NCI-H345 treated with DMSO at 0.1 percent for 48 hours (cell line): ENCODE results near the gene SALL4.
"Not testable (repeated sequence)": the region's sequence is repeated elsewhere in the genome, so short reads cannot be mapped to it uniquely, and the experiment has no call there.

Experiments used
- DNase-seq: peaks from one replicate; lab custom pipeline; 2025; ENCODE audit not compliant: unreplicated experiment; lab: John Stamatoyannopoulos, UW

The SALL4 gene

DNA sequence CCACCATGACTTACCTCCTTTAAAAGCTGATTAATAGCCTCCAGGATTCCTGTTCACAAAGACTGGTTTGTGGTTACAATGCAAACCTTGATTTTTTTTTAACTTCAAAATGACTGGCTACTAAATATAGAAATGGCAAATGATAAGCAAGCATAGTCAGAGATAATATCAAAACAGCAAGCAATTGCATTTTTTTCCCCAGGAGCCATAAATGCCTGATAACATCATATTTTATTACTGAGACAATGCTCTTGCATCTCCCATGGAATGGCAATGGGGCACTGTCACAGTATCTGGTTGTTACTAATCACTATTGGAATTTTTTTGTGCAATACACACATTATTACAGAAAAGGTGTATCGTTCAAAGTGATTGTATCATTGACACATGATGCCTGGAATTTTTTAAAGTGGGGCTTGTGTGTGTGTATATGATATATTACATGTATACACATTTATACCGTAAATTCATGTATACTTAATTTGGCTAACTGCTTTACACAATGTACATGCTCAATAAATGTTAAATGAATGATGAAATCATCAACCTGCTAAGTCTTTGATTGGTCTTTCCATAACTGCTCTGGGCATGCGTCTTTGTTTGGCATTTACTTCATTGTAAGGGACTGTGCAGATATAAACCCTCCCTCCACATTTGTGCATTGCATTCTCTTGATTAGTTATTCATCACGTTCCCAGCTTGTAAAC is 980 bp upstream of the SALL4 start:
- no peak for DNase-seq

DNA sequence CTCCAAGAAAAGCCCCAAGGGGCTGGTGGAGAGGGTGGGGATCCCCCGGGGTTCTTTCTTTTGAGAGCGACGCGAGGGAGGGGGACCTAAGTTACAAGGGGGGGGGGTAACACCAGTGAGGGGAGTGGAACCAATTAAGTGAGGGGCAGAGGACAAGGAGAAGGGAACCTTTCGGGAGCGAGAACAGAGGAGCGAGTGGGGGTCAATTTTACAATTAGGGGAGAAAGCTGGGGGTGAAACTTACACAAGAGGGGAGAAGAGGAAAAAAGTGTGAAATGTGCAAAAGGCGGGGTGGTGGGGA is 548 bp downstream of the SALL4 start:
- no peak for DNase-seq

DNA sequence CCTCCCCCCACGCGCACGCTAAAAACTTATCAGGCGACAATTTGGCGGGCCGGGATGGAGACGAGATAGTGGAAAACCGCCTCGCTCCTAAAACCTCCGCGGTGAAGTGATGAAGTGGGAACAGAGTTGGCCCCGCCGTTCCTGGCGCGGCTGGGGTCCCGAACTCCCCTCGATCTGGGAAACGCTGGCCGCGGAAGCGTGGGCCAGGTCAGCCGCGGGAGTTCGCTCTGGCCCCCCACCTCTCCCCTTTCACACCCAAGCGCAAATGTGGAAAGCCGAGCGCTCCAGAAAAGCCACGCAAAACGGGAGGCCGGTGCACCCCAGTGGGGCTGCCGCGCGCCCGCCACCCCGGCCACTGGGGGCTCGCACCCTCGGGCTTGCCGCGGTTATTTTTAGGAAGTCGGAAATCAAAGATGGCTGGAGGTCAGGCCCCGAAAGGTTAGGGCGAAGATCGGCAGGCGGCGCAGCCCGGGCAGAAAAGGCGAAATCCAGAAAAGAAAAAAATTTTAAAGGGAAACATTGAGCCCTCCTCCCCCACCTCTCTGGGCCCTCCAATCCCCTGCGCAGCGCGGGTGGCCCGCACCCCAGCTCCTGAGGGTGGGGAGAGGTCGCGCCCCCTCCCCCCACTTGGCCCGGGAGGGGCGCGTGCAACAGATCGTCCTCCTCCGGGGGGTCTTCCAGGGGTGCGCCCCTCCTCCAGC is 1.0 kb downstream of the SALL4 start:
- DNase-seq, result no peak

DNA sequence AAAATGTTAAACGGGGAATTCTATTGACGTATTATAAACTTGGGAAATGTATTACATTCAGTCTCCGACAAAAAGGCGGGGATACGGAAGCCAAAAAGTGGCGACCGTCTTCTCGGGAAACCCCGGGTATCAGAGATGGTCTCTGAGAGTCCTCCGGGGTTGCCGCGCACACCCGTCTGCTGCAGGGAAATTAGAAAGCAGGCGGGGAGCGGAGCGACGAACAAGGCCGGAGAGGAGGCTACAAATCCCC is 1.5 kb downstream of the SALL4 start:
- no peak for DNase-seq

DNA sequence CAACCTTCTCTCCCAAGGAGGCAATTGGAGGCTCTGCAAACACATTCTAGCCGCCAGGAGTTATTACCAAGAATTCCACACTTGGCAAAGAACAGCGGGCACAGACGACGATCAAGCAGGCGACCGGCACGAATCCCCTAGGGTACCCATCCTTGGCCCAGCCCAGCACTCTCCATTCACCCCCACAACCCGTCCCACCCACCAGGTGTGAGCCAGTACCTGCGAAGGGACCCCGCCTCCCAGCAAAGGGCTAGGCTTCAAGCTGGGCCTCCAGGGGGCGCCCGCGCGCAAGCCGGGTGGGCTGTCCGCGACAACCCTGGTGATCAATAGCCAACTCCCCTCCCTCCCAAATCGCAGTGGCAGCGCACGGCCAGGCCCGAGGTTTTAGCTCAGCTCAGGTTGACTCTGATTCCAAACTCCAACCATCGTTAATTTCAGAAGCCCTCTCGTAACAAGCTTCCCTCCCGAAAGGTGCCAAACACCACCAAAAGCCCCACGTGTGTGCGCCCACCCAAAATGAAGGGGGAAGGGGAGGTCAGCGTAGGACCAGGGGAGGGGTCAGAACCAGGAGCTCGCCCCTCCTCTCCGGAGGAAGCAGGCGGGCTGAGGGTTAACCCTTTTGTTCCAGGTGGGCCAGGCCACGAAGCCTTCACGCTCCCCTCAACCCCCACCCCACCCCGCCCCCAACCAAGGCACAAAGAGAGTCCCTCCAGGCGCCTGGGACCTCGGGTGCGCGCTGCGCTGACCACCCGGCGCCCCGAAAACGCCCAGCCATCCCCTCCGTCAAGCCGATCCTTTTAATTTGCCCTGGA is 2.1 kb downstream of the SALL4 start:
- DNase-seq, result peak; percentile 65

DNA sequence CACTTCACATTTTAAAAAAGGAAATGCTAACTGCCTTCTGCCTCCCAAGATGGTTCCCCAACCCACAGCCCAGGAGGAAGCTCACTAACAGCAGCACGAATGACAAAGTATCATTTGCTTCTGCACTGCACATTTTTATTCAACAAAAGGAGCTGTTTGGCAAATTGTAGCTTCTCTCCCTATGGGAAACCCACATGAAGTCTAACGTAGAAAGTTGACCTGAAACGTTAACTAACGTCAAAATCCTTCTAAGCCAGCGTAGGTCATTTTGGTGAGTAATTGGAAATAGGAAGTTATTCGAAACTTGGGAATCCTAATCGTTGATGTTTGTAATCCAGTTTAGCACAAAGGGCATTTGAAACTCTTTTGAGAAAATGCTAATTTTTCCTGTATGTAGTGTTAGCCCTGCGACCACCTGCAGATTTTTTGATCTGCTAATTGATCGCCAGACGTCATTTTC is 2.9 kb downstream of the SALL4 start:
- DNase-seq, result no peak

DNA sequence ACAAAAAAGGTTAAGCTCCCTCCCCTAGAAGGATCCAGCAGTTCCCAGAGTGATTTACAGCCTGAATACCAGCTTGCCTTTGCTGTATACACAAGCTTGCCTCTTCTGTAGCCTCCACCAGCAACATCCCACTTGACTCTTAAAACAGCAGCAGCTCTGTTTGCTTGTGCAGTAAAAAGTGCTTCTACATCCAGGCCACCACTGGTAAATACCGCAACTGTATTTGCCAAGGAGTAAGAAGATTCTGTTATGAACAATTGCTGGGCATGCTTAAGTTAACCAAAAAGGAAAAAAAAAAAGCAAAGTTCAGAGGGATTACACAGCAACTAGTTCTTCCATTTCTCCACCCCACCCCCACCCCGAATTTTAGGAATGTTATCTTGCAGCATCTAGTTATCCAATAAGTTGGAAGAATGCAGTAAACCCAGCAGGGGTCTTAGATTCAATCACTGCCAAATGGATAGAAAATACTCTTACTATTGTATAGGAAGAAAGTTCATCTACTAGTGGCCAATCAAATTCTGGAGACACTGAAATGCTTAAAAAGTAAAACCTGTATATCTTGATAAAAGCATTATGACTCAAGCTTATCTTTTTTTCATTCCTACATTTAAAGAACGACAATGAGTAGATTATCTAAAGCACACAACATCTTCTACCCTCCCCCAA is 4.8 kb downstream of the SALL4 start:
- no peak for DNase-seq

DNA sequence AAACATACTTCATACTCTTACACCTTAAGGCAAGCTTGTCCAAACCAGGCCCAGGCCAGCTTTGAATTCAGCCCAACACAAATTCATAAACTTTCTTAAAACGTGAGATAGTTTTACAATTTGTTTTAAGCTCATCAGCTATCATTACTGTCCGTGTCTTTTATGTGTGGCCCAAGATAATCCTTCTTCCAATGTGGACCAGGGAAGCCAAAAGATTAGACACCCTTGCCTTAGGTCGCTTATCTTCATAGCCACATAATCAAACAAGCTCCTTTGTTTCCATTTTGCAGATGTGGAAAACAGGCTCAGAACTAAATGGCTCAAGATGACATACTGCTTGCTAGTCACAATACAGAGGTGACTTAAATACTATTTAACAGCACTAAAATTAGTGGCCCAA is 6.0 kb downstream of the SALL4 start:
- no peak for DNase-seq

DNA sequence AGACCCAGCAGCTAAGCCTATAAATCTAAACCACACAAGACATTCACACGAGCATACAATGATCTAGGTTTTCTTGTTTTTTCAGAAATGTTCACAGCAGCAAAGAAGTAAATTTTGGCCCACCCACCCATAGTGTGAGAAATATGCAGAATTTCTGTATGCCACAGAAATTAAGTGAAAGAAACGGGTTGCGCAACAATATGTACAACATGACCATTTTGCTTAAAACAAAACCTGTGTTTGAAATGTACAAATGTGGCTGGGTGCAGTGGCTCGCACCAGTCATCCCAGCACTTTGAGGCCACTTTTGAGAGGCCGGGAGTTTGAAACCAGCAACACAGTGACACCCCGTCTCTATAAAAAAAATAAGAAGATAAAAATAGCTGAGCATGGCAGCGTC is 9.4 kb downstream of the SALL4 start:
- no peak for DNase-seq

DNA sequence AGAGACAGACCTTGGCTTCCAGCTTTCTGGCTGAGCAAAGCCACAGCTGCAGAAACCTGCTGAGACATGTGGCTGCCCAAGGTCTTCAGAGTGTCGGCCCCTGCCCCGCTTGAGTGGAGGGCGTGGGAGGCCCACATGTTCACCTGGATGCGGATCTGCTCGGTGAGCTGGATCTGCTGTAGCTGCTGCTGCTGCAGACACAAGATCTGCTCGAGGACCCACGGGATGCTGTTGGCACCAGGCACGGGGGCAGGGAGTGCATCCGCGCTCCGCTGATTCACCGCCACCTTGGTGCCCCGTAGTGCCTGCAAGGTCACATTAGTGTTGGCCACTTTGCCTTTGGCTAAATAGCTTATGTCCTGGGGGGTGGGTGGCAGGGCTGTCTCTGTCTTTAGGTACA is 10.7 kb downstream of the SALL4 start:
- DNase-seq, result no peak

DNA sequence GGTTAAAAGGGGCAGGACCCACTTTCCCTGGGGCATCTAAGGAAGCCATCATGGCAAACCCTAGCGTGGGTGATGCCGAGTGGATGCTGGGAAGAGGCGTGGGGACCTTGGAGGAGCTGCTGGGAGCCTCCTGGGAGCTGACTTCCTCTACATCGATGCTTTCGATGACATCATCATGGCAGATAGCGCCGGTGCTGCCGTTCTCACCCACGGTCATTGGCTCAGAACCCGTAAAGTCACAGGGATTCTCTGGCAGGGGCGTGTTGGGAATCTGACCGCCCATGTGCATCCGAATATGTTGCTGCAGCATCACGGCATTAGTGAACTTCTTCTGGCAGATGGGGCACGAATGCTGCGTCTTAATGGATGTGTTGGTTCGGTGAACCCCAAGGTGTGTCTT is 12.1 kb downstream of the SALL4 start:
- DNase-seq, result no peak

DNA sequence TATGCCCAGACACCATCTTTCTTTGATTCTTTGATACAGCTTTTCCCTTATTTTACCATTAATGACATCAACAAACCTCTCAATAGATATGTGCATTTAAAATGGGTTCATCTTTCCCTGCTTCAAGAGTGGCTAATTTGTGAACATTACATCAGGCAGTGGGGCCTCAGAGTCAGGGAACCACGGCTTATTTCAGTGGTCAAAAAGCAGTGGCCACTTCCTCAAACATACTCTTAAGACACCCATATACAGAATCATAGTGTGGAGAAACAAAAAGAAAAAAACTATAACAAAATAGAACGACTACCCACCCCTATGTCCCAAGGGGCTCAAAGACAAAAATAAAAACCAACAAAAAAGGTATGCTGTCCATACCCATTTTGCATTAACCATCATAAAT is 12.9 kb downstream of the SALL4 start:
- no peak for DNase-seq

DNA sequence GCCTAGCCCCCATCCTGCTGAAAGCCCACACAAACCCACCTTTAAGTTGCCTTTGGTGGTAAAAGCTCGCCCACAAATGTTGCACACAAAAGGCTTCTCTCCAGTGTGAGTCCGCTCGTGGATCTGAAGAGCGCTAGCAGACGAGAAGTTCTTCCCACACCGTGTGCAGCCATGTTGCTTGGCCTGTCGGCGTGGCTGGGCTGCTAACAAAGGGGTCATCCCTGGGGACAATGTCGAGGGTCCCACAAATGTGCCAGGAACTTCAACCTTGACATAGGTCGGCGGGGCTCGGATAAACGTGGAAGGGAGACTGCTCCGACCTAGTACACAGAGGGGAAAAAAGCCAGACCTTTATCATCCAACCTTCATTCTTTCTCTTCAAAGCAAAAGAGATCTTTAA is 13.5 kb downstream of the SALL4 start:
- no peak for DNase-seq

DNA sequence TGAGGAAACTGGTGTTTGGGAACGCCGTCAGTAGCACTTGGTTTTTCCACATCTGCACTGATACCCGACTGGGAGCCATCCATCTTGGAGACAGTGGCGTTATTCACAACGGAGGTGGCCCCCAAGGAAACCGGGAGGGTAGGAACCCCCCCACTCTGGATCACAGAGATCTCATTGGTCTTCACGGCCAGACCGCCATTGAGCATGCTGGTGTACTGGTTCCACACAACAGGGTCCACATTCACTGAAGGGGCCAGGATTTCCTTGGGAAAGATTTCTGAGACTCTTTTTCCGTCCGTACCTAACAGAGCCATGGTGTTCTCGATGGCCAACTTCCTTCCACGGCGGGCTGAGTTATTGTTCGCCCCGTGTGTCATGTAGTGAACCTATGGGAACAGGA is 18.0 kb downstream of the SALL4 start:
- DNase-seq, result no peak

DNA sequence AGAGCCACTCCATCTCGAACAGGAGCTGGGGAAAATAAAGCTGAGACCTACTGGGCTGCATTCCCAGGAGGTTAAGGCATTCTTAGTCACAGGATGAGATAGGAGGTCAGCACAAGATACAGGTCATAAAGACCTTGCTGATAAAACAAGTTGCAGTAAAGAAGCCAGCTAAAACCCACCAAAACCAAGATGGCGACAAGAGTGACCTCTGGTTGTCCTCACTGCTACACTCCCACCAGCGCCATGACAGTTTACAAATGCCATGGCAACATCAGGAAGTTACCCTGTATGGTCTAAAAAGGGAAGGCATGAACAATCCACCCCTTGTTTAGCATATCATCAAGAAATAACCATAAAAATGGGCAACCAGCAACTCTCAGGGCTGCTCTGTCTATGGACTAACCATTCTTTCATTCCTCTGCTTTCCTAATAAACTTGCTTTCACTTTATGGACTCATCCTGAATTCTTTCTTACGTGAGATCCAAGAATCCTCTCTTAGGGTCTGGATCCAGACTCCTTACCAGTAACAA is 24.0 kb downstream of the SALL4 start:
- DNase-seq, result not testable (repeated sequence)

DNA sequence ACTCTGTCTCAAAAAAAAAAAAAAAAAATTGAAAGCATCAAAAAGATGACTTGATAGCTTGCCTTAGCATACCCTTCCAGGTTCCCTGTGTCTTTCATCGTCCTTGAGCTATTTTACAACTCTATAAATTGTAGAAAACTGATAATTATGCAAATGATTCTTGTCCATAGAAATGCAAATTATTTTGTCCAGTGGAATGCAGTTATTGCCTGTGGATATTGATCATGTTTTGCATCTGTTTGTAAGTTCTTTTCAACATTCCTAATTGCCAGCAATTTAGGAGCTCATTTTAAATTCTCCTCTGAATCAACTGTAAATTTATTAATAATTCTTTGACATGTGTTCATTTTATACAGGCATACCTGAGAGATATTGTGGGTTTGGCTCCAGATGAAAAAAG is 27.1 kb downstream of the SALL4 start:
- no peak for DNase-seq

DNA sequence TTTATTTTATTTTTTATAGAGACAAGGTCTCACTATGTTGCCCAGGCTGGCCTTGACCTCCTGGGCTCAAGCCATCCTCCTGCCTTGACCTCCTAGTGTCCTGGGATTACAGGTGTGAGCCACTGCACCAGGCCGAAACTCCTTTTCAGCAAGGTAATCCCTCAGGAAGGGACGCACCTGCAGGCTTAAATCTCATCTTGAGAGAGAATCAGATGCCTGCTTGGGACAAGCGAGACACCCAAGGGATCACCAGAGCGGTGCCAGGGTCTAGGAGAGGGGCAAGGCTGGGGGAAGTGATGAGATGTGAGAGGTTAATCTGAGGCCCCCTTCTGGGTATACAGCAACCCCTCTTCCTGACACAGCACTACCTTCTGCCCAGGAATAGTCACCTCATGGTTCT is 30.1 kb downstream of the SALL4 start:
- DNase-seq, result no peak

DNA sequence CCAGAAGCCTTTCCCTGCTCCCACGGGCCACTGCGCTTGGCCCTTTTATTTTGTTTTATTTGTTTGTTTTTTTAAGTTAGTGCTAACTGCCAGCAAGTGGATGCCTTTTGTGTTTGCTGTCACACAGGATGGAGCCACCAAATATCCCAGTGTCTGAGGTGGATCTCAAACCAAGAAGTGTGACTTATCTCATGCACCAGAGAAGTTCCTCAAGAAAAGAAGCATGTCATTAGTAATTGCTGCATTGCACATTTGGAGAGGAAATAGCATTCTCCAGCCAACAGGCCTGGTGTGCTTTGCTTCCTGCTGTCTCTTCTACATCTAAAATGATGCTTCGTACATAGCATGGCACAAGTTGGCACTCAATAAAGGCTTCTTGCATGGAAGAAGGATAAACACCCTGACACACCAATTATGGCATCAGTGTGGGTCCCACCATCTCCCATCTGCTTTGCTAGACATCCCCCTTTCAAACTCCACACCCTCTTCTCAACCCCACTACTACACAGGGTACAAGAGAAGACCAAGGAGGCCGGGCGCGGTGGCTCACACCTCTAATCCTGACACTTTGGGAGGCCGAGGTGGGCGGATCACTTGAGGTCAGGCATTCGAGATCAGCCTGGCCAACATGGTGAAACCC is 32.2 kb downstream of the SALL4 start:
- no peak for DNase-seq

DNA sequence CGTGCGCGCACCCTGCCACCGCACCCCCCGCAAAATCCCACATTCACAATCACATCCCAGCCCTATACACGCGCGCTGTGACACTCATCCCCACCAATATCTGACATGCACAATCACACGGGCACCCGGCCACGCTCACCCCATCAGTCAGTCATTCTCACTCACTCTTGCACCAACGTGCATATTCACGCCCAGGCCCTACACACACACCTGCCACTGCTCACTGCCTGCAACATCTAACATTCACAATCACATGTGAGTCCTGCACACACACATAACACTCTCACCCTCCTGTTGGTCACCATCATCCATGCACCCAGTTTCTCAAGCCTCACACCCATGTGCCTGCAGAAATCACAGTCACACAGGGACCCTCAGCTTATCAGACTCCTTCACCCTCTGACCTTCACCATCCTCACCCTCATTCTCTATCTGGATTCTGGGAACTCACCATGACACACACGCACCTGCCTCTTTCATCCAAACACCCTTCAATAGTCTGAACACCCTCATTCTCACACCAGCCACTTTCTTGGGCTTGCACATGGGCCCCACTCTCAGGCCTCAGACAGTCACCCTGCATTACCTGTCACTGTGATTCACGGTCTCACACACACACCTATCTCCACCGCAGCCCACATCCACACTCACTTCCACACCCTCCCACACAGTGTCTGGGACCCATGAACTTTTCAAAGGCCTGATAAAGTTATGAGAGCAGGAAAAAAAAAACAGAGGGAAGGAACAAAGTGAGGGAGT is 33.4 kb downstream of the SALL4 start:
- no peak for DNase-seq
